Peyer's patch (tissue), 4 donors: ENCODE data around the gene ACAD8. TPM values are rescaled to one million over a fixed set of nuclear protein-coding genes. Genes with fewer than 3 reads are reported as not detected.

ENCODE experiments used
- DNase-seq, 3 donors: peaks; one replicate each; pipeline ENCODE4 v3.0.0-alpha.2; 2017 to 2019
- H3K27ac ChIP-seq, 4 donors: fragments of 200-600 bp; sonication (generic); one replicate each; pipeline ENCODE4 v1.5.1; 2016 to 2019
- H3K27me3 ChIP-seq, 2 donors: fragments of 200-600 bp; sonication (generic); one replicate each; pipeline ENCODE4 v1.5.1; 2019
- H3K36me3 ChIP-seq, 3 donors: fragments of 200-600 bp; sonication (generic); one replicate each; pipeline ENCODE4 v1.5.1; 2016 to 2019
- H3K4me1 ChIP-seq, 4 donors: fragments of 200-600 bp; sonication (generic); one replicate each; pipeline ENCODE4 v1.5.1; 2016 to 2019
- H3K4me3 ChIP-seq, 4 donors: fragments of 200-600 bp; sonication (generic); 1 replicate in 3 of 4; 2 replicates in 1 of 4; pipeline ENCODE4 v1.5.1; 2016 to 2019; ENCODE audit warnings: mild to moderate bottlenecking in 1 of 4
- H3K9me3 ChIP-seq, 4 donors: fragments of 200-600 bp; sonication (generic); one replicate each; pipeline ENCODE4 v1.5.1; 2016 to 2019; ENCODE audit warnings: mild to moderate bottlenecking in 1 of 4
- POLR2A ChIP-seq, 2 donors: fragments of 450-650 bp; IDR thresholded peaks; one replicate each; pipeline ENCODE4 v1.5.1; 2017; ENCODE audit warnings: antibody characterized with exemption in 2 of 2, mild to moderate bottlenecking in 2 of 2, moderate library complexity in 2 of 2
- total RNA-seq, 4 donors: library from RNA; depleted of rRNA; stranded (reverse); fragments of >200 nt; gene quantifications; one replicate each; pipeline ENCODE4 v1.1.0, GENCODE V29; 2016
- TF ChIP-seq, protein P1 (sequence below), 6 experiments: fragments of 450-650 bp in 4 of 6; fragments of 200-600 bp in 2 of 6; sonication (generic) in 1 of 6; IDR thresholded peaks; one replicate each; pipeline ENCODE4 v1.5.1; 2017 to 2019; ENCODE audit warnings: antibody characterized with exemption in 6 of 6, mild to moderate bottlenecking in 3 of 6, moderate library complexity in 1 of 6

ACAD8 gene
- total RNA-seq, 4 donors from 2014 or later = 30.4 to 44.5 (median 36.9) TPM

- no peak for DNase-seq
- Histone ChIP-seq H3K27me3 (no peaks in the 10 kb centered on the region), H3K27ac (no peak overlapping the region), H3K4me1 (no peaks in the 10 kb centered on the region), H3K36me3 (peaks cover 0 to 84% (median 0%) of the 10 kb centered on the region in 3 donors), H3K4me3 (no peak overlapping the region), H3K9me3 (no peaks in the 10 kb centered on the region)
- TF ChIP-seq POLR2A (IDR thresholded peaks at IDR 0.05) = no peak
- TF ChIP-seq, protein P1, sequence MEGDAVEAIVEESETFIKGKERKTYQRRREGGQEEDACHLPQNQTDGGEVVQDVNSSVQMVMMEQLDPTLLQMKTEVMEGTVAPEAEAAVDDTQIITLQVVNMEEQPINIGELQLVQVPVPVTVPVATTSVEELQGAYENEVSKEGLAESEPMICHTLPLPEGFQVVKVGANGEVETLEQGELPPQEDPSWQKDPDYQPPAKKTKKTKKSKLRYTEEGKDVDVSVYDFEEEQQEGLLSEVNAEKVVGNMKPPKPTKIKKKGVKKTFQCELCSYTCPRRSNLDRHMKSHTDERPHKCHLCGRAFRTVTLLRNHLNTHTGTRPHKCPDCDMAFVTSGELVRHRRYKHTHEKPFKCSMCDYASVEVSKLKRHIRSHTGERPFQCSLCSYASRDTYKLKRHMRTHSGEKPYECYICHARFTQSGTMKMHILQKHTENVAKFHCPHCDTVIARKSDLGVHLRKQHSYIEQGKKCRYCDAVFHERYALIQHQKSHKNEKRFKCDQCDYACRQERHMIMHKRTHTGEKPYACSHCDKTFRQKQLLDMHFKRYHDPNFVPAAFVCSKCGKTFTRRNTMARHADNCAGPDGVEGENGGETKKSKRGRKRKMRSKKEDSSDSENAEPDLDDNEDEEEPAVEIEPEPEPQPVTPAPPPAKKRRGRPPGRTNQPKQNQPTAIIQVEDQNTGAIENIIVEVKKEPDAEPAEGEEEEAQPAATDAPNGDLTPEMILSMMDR (IDR thresholded peaks at IDR 0.05) = no peak
Observed at GRCh38 chr11:134242376-134242775, 11.0 kb upstream of the ACAD8 start.

DNA sequence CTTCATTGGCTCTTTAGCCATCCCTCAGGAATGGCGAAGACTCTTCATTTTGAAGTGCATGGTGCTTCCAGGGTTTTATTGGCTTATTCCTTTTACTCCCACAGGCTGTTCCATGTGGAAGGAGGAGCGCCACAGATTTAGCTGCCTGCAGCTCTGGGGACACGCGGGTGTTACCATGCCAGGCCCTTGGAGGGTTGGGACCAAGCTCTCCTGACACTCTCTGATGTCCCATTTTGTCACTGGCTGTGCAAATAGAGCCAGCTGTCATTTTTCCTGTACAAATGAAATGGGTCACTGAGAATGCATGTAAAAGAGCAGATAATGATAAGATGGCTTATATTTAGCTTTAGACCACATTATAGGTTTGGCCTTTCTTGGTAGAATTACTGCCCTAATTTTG lies 9.5 kb upstream of the ACAD8 start:
- TF ChIP-seq POLR2A (IDR thresholded peaks at IDR 0.05) = no peak
- TF ChIP-seq, protein P1 (IDR thresholded peaks at IDR 0.05) = no peak
- Histone ChIP-seq H3K27ac (no peak overlapping the region), H3K9me3 (no peaks in the 10 kb centered on the region), H3K4me1 (no peaks in the 10 kb centered on the region), H3K36me3 (peaks cover 0 to 95% (median 0%) of the 10 kb centered on the region in 3 donors), H3K27me3 (no peaks in the 10 kb centered on the region), H3K4me3 (no peak overlapping the region)
- DNase-seq = no peak

GRCh38 chr11:134244593-134244992 lies 8.8 kb upstream of the ACAD8 start:
- TF ChIP-seq POLR2A (IDR thresholded peaks at IDR 0.05) = no peak
- TF ChIP-seq, protein P1 (IDR thresholded peaks at IDR 0.05) = peak in 5 of 6 experiments; percentile 18 to 43 (median 33)
- no peak for DNase-seq
- Histone ChIP-seq H3K27ac (no peak overlapping the region), H3K36me3 (peaks cover 0 to 95% (median 0%) of the 10 kb centered on the region in 3 donors), H3K27me3 (no peaks in the 10 kb centered on the region), H3K9me3 (no peaks in the 10 kb centered on the region), H3K4me3 (no peak overlapping the region), H3K4me1 (no peaks in the 10 kb centered on the region)

DNA sequence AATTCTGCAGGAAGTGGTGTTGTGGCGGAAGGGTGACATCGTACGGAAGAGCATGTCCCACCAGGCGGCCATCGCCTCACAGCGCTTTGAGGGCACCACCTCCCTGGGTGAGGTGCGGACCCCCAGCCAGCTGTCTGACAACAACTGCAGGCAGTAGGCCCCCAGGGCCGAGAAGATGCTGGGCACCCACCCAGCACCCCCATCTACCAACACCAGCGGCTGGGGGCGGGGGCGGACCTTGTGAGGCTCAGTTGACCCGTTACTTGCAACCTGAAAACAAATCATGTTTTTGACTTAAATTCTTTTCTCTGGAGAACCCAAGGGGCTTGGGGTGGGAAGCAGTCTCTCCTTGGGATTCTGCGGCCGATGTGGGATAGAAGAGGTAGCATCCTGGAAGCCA lies 7.9 kb upstream of the ACAD8 start:
- DNase-seq = no peak
- TF ChIP-seq, protein P1 (IDR thresholded peaks at IDR 0.05) = no peak
- TF ChIP-seq POLR2A (IDR thresholded peaks at IDR 0.05) = no peak
- Histone ChIP-seq H3K4me3 (no peak overlapping the region), H3K9me3 (no peaks in the 10 kb centered on the region), H3K36me3 (peaks cover 0 to 95% (median 0%) of the 10 kb centered on the region in 3 donors), H3K27me3 (no peaks in the 10 kb centered on the region), H3K4me1 (no peaks in the 10 kb centered on the region), H3K27ac (no peak overlapping the region)

- no peak for DNase-seq
- Histone ChIP-seq H3K9me3 (no peaks in the 10 kb centered on the region), H3K36me3 (peaks cover 0 to 99% (median 0%) of the 10 kb centered on the region in 3 donors), H3K27ac (no peak overlapping the region), H3K4me3 (no peak overlapping the region), H3K4me1 (no peaks in the 10 kb centered on the region), H3K27me3 (no peaks in the 10 kb centered on the region)
- TF ChIP-seq, protein P1 (IDR thresholded peaks at IDR 0.05) = no peak
- no peak for TF ChIP-seq POLR2A (IDR thresholded peaks at IDR 0.05)
Observed at GRCh38 chr11:134246100-134246499, 7.3 kb upstream of the ACAD8 start.

DNA sequence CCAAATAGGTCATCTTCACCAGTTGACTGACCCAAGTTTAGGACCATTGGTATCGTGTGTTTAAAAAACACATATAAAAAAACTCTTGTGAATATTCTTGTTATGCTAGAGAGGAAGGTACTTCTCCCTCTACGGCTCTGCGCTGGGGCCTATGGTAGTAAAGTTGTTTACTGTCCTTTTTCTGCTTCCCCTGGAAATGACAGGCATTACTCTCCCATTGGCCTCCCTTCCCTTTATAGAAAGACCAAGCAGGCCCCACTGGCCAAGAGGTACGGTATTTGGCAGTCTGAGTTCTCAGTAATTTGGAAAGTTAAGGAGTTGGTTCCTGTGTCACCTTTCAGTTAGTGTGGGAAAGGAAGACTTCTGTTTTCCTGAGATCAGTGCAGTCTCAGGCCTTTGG lies 6.7 kb upstream of the ACAD8 start:
- Histone ChIP-seq H3K36me3 (peaks cover 0 to 93% (median 0%) of the 10 kb centered on the region in 3 donors), H3K4me3 (no peak overlapping the region), H3K4me1 (peaks cover 0 to 3% (median 0%) of the 10 kb centered on the region in 4 donors), H3K27me3 (no peaks in the 10 kb centered on the region), H3K9me3 (no peaks in the 10 kb centered on the region), H3K27ac (no peak overlapping the region)
- no peak for DNase-seq
- TF ChIP-seq, protein P1 (IDR thresholded peaks at IDR 0.05) = no peak
- TF ChIP-seq POLR2A (IDR thresholded peaks at IDR 0.05) = no peak
